Activated T-cell treated with anti-CD3 and anti-CD28 coated beads, Interleukin-2, amount 50 U/mL, for 48 hours (primary cell): Measurements from ENCODE around the gene MYPN.

Experiments
- DNase-seq, 2 experiments: peaks; one replicate each; pipeline ENCODE4 v3.0.0-alpha.2; 2020

MYPN gene

GRCh38 chr10:68092512-68092911 lies 16.8 kb upstream of the MYPN start:
- no peak for DNase-seq

GRCh38 chr10:68095153-68095552 lies 14.1 kb upstream of the MYPN start:
- no peak for DNase-seq

GRCh38 chr10:68096913-68097516 lies 12.3 kb upstream of the MYPN start:
- no peak for DNase-seq

GRCh38 chr10:68099736-68100135 lies 9.6 kb upstream of the MYPN start:
- no peak for DNase-seq

GRCh38 chr10:68101066-68101465 lies 8.2 kb upstream of the MYPN start:
- no peak for DNase-seq

GRCh38 chr10:68103261-68103878 lies 5.9 kb upstream of the MYPN start:
- no peak for DNase-seq

- DNase-seq: no peak
These were observed 5.4 kb upstream of the MYPN start for GRCh38 chr10:68103901-68104300.

- DNase-seq: no peak
These were observed 3.5 kb upstream of the MYPN start for GRCh38 chr10:68105820-68106219.

- DNase-seq: no peak
These were observed 2.6 kb upstream of the MYPN start for GRCh38 chr10:68106656-68107055.

- no peak for DNase-seq
These were observed 1.6 kb upstream of the MYPN start for GRCh38 chr10:68107651-68108050.

- no peak for DNase-seq
These were observed 1.2 kb upstream of the MYPN start for GRCh38 chr10:68108051-68108450.

GRCh38 chr10:68108653-68109052 lies 635 bp upstream of the MYPN start:
- no peak for DNase-seq

- DNase-seq: no peak
These were observed 739 bp downstream of the MYPN start for GRCh38 chr10:68110027-68110426.

GRCh38 chr10:68111584-68111983 lies 2.3 kb downstream of the MYPN start:
- no peak for DNase-seq

GRCh38 chr10:68112837-68113236 lies 3.5 kb downstream of the MYPN start:
- no peak for DNase-seq

GRCh38 chr10:68118657-68119056 lies 9.4 kb downstream of the MYPN start:
- DNase-seq: no peak

- no peak for DNase-seq
These were observed 11.9 kb downstream of the MYPN start for GRCh38 chr10:68121020-68121743.

- DNase-seq: no peak
These were observed 12.6 kb downstream of the MYPN start for GRCh38 chr10:68121852-68122251.

- no peak for DNase-seq
These were observed 15.4 kb downstream of the MYPN start for GRCh38 chr10:68124718-68125117.

GRCh38 chr10:68125772-68126171 lies 16.5 kb downstream of the MYPN start:
- DNase-seq: no peak

GRCh38 chr10:68128015-68128414 lies 18.7 kb downstream of the MYPN start:
- no peak for DNase-seq

GRCh38 chr10:68132391-68132790 lies 23.1 kb downstream of the MYPN start:
- DNase-seq: no peak

GRCh38 chr10:68133523-68133922 lies 24.2 kb downstream of the MYPN start:
- no peak for DNase-seq

- DNase-seq: no peak
These were observed 26.1 kb downstream of the MYPN start for GRCh38 chr10:68135362-68135761.
